OCI-LY7 (cell line): Measurements from ENCODE around the gene TMEM89.

Experiments
- CTCF ChIP-seq: fragments of 200-600 bp; sonication (generic); conservative IDR thresholded peaks from 2 replicates; pipeline ENCODE4 v1.5.1; 2014; ENCODE audit warnings: mild to moderate bottlenecking, antibody characterized with exemption, low read length, moderate library complexity, mixed read lengths
- EZH2phosphoT487 ChIP-seq: fragments of 200-600 bp; sonication (generic); IDR thresholded peaks from 2 replicates; pipeline ENCODE4 v1.6.1; 2018; ENCODE audit warnings: low read depth, borderline replicate concordance, mild to moderate bottlenecking, mixed run types, antibody characterized with exemption, low read length, moderate library complexity, mixed read lengths

- TF ChIP-seq CTCF, result no peak
- no peak for TF ChIP-seq EZH2phosphoT487
These were observed 39.7 kb downstream of the TMEM89 start for GRCh38 chr3:48581621-48582481.
